Astrocyte of the cerebellum (primary cell): ENCODE data around the gene SPATS1.

Experiments
- DNase-seq: peaks from one replicate; pipeline ENCODE4 v3.0.0-alpha.2; 2011; ENCODE audit warnings: low read depth
- H3K4me3 ChIP-seq: 2 replicates; pipeline ENCODE4 v1.5.1; 2011; ENCODE audit warnings: mild to moderate bottlenecking, low read depth, low read length, moderate library complexity
- in situ Hi-C: cut with HindIII; loops from 2 replicates; pipeline ENCODE4 v1.10.0; 2017; ENCODE audit warnings: low sequenced_read_pairs
- TF ChIP-seq, protein P1 (sequence below): IDR thresholded peaks from 2 replicates; pipeline ENCODE4 v1.5.1; 2012; ENCODE audit warnings: low read length, low read depth, moderate library complexity, mild to moderate bottlenecking; ENCODE audit errors: missing control alignments

SPATS1 gene

DNA sequence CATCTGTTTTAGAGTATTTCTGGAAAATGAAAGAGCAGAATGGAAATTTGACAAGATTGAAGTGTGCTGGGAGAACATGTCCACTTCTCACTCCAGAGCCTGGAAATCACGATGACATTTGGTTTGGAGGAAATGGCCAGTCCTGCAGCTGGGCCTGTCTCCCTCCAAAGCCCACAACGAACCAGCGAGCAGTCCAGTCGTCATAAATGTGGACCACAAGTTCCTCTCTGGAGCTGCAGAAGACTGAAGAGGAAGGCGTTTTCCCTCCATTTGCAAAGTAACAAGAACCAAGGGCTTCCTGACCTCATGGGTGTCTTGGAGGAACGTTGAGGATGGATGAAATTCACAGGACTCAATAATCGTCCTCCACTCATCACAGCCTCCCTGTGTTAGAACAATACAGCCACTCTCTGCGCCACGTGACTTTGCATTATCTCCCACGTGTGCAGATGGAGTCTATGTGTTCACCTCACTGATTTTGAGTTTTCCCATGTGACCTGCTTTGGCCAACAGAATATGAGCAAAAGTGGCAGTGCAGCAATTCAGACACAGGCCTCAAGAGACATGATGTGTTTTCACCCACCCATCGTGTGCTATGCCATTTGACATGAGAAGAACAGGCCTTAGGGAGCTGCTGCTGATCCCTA is 9.1 kb upstream of the SPATS1 start:
- TF ChIP-seq, protein P1, sequence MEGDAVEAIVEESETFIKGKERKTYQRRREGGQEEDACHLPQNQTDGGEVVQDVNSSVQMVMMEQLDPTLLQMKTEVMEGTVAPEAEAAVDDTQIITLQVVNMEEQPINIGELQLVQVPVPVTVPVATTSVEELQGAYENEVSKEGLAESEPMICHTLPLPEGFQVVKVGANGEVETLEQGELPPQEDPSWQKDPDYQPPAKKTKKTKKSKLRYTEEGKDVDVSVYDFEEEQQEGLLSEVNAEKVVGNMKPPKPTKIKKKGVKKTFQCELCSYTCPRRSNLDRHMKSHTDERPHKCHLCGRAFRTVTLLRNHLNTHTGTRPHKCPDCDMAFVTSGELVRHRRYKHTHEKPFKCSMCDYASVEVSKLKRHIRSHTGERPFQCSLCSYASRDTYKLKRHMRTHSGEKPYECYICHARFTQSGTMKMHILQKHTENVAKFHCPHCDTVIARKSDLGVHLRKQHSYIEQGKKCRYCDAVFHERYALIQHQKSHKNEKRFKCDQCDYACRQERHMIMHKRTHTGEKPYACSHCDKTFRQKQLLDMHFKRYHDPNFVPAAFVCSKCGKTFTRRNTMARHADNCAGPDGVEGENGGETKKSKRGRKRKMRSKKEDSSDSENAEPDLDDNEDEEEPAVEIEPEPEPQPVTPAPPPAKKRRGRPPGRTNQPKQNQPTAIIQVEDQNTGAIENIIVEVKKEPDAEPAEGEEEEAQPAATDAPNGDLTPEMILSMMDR: no peak
- H3K4me3 ChIP-seq: no peak overlapping the region
- in situ Hi-C loops: no loop called here
- DNase-seq: no peak

DNA sequence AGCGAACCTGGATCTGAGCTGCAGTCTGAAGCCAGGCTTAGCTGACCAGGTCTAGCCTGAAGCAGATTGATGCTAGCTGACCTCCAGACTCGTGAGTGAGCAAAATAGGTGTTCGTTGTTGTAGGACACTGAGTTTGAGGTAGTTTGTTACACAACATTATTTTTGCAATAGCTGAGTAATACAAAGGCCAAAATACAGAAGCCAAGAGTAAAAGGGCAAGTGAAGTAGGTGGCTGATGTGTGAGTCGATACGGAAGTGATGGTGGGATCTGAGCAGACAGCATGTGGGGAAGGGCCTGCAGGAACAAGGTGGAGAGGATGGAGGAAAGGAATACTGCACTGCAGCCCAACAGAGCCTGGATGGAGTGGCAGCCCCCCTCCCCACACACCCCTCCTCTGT is 8.5 kb upstream of the SPATS1 start:
- in situ Hi-C loops: no loop called here
- TF ChIP-seq, protein P1: no peak
- no peak for DNase-seq
- H3K4me3 ChIP-seq: no peak overlapping the region

- no peak for DNase-seq
- H3K4me3 ChIP-seq: no peak overlapping the region
- in situ Hi-C loops: no loop called here
- TF ChIP-seq, protein P1: no peak
Observed at GRCh38 chr6:44335631-44336030, 6.8 kb upstream of the SPATS1 start.

DNA sequence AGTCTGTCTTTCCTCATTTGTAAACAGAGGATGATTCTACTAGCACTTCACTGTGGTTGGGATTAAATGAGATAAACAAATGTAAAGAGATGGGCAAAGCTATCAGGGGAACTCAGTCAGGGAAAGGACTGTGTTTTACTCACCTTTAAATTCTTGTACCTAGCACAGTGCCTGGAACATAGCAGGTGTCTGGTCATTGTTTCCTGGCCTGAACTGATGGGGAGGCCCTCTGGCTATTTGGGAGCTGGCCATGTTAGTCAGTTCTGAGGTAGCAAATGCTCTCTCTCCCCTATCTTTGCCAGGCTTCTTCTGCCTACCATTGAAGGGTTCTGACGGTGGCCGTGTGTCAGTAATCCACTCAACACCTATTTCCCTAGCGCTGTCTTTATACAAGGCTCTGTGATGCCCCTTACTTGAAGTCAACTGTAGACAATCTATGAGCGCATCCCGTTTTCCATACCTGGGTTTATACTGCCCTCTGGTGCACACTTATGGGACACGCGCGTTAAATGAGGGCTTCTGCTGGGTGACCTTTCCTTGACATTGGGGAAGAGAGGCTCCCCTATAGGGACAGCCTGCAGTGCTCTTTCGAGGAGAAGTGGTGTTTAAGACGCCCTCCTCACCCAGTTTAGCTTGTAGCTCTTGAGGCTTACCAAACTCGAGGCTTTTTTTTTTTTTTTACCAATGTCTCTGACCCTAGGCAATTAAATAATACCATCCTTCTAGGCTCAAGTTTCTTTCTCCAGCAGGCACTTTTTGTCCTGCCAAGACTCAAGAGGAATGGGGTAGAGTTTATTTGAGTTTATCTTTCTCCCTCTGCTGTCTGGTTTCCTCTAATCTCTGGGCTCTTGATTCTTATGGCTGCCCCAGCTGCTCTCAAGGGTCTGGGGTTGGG is 4.0 kb upstream of the SPATS1 start:
- in situ Hi-C loops: no loop called here
- no peak overlapping the region for H3K4me3 ChIP-seq
- DNase-seq: peak; percentile 31
- TF ChIP-seq, protein P1: peak; percentile 80

DNA sequence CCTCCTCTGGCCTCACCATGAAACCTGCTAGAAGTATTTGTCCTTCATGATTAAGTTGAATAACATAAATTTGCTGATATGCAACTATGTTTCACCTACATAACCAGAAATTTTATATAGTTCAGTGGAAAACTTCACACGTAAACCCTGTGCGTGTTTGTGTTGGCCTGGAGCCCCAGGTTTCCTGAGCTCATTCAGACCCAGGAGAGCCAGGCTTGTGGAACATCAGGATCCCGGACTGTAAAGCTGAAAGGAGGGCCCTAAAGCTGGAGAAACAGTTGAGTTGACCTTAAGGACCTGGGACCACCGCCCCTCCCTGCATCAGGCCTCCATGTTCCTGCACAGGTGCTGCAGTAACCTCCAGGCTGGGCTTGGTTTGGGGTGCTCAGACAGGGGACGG is 3.1 kb upstream of the SPATS1 start:
- in situ Hi-C loops: no loop called here

More for the DNA sequence above, 3.1 kb upstream of the SPATS1 start:
- no peak for DNase-seq
- TF ChIP-seq, protein P1: no peak
- H3K4me3 ChIP-seq: no peak overlapping the region
